ENCODE measurements around the gene TRAF3.

The TRAF3 gene

DNA sequence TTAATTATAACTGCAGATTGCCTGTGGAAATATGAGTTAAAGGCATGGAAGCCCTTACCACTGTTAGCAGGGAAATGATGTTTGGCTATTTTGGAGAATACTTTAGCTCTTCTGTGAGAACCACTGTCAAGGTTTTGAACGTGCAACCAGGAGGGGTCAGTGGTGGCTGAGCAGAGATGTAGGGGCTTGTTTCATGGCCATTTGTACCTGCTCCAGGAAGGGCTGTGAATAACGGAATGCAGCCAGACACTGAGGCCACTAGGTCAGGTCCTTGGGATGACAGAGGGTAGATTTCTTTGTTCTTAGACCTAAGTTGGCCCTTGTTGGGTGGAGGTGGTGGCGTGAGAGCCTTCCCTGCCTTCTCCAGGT is 8.3 kb downstream of the TRAF3 start:
- no peak for DNase-seq
- H3K9me3 ChIP-seq (ENCODE audit: insufficient read depth, low read length, severe bottlenecking) = no peaks in the 10 kb centered on the region
- peaks cover 96% of the 10 kb centered on the region for H3K79me2 ChIP-seq (ENCODE audit: insufficient read depth, low read length)
- H2AFZ ChIP-seq (ENCODE audit: low read depth, low read length) = no peak overlapping the region
- 0 out of 2 replicates have a peak, but pooled peaks cover 2% of the 10 kb centered on the region for H3K36me3 ChIP-seq (ENCODE audit: insufficient read depth, low read length)
- H3K27ac ChIP-seq (ENCODE audit: low read length) = no peak overlapping the region
- no peak overlapping the region for H3K4me3 ChIP-seq (ENCODE audit: low read depth in 1 of 2, low read length in 2 of 2)
- H3K27me3 ChIP-seq (ENCODE audit: insufficient read depth, low read length, poor library complexity) = no peaks in the 10 kb centered on the region
- ATAC-seq (ENCODE audit: insufficient read depth, low read depth) = no peak
- H3K9ac ChIP-seq (ENCODE audit: low read depth, low read length) = no peak overlapping the region
- H3K4me1 ChIP-seq (ENCODE audit: insufficient read depth, low read length) = peaks cover 7% of the 10 kb centered on the region; the same call in 1 of the 2 replicates
- TF ChIP-seq, protein P1, sequence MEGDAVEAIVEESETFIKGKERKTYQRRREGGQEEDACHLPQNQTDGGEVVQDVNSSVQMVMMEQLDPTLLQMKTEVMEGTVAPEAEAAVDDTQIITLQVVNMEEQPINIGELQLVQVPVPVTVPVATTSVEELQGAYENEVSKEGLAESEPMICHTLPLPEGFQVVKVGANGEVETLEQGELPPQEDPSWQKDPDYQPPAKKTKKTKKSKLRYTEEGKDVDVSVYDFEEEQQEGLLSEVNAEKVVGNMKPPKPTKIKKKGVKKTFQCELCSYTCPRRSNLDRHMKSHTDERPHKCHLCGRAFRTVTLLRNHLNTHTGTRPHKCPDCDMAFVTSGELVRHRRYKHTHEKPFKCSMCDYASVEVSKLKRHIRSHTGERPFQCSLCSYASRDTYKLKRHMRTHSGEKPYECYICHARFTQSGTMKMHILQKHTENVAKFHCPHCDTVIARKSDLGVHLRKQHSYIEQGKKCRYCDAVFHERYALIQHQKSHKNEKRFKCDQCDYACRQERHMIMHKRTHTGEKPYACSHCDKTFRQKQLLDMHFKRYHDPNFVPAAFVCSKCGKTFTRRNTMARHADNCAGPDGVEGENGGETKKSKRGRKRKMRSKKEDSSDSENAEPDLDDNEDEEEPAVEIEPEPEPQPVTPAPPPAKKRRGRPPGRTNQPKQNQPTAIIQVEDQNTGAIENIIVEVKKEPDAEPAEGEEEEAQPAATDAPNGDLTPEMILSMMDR (IDR thresholded peaks at IDR 0.05; ENCODE audit: borderline replicate concordance, extremely low read depth, low read length, poor library complexity, severe bottlenecking) = no peak
- TF ChIP-seq EZH2 (IDR thresholded peaks at IDR 0.05; ENCODE audit: borderline replicate concordance, low read depth, low read length, severe bottlenecking) = no peak
- no peak overlapping the region for H3K4me2 ChIP-seq (ENCODE audit: insufficient read depth, low read length)
- peaks cover 53% of the 10 kb centered on the region for H4K20me1 ChIP-seq (ENCODE audit: insufficient read depth, low read length)

DNA sequence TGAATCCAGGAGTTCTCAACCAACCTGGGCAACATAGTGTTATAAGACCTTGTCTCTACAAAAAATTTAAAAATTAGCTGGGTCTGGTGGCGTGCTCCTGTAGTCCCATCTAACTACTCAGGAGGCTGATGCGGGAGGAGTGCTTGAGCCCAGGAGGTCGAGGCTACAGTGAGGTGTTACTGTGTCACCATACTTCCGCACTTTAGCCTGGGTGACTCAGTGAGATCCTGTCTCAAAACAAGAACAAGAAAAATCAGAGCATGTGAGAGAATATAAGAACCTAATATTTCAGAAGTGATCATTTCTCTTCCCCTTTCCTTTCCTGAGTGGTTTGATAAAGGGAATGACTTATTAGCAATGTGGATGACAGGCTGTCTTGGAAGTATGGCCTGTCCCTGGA is 9.5 kb downstream of the TRAF3 start:
- H3K9ac ChIP-seq (ENCODE audit: low read depth, low read length) = no peak overlapping the region
- TF ChIP-seq EZH2 (IDR thresholded peaks at IDR 0.05; ENCODE audit: borderline replicate concordance, low read depth, low read length, severe bottlenecking) = no peak
- TF ChIP-seq, protein P1 (IDR thresholded peaks at IDR 0.05; ENCODE audit: borderline replicate concordance, extremely low read depth, low read length, poor library complexity, severe bottlenecking) = no peak
- H3K9me3 ChIP-seq (ENCODE audit: insufficient read depth, low read length, severe bottlenecking) = no peaks in the 10 kb centered on the region
- no peak overlapping the region for H3K27ac ChIP-seq (ENCODE audit: low read length)
- peaks cover 45% of the 10 kb centered on the region for H4K20me1 ChIP-seq (ENCODE audit: insufficient read depth, low read length)
- no peaks in the 10 kb centered on the region for H3K36me3 ChIP-seq (ENCODE audit: insufficient read depth, low read length)
- ATAC-seq (ENCODE audit: insufficient read depth, low read depth) (no peak), DNase-seq (no peak)
- H3K4me3 ChIP-seq (ENCODE audit: low read depth in 1 of 2, low read length in 2 of 2) = no peak overlapping the region
- no peaks in the 10 kb centered on the region for H3K4me1 ChIP-seq (ENCODE audit: insufficient read depth, low read length)
- peaks cover 96% of the 10 kb centered on the region for H3K79me2 ChIP-seq (ENCODE audit: insufficient read depth, low read length)
- H2AFZ ChIP-seq (ENCODE audit: low read depth, low read length) = no peak overlapping the region
- H3K27me3 ChIP-seq (ENCODE audit: insufficient read depth, low read length, poor library complexity) = no peaks in the 10 kb centered on the region
- no peak overlapping the region for H3K4me2 ChIP-seq (ENCODE audit: insufficient read depth, low read length)

DNA sequence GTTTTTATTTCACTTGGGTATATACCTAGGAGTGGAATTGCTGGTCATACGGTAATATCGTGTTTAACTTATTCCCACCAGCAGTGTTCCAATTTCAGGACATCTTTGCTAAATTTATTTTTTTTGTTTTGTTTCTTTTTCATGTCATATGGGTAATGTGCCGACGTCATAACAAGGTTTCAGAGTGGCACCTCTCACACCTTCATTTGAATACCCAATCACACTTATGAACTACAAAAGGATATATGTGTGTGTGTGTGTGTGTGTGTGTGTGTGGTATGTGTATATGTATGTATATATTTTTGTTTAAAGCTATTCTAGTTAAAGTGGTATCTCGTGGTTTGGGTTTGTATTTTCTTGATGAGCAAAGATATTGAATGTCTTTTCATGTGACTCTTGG is 12.1 kb downstream of the TRAF3 start:
- Histone ChIP-seq H3K79me2 (ENCODE audit: insufficient read depth, low read length) (peaks cover 98% of the 10 kb centered on the region), H3K4me2 (ENCODE audit: insufficient read depth, low read length) (no peak overlapping the region), H3K9ac (ENCODE audit: low read depth, low read length) (no peak overlapping the region), H3K4me3 (ENCODE audit: low read depth in 1 of 2, low read length in 2 of 2) (no peak overlapping the region), H3K27ac (ENCODE audit: low read length) (no peak overlapping the region), H4K20me1 (ENCODE audit: insufficient read depth, low read length) (peaks cover 44% of the 10 kb centered on the region), H3K9me3 (ENCODE audit: insufficient read depth, low read length, severe bottlenecking) (no peaks in the 10 kb centered on the region), H2AFZ (ENCODE audit: low read depth, low read length) (no peak overlapping the region), H3K36me3 (ENCODE audit: insufficient read depth, low read length) (0 out of 2 replicates have a peak, but pooled peaks cover 5% of the 10 kb centered on the region), H3K27me3 (ENCODE audit: insufficient read depth, low read length, poor library complexity) (no peaks in the 10 kb centered on the region), H3K4me1 (ENCODE audit: insufficient read depth, low read length) (no peaks in the 10 kb centered on the region)
- DNase-seq (no peak), ATAC-seq (ENCODE audit: insufficient read depth, low read depth) (no peak)
- TF ChIP-seq EZH2 (IDR thresholded peaks at IDR 0.05; ENCODE audit: borderline replicate concordance, low read depth, low read length, severe bottlenecking) = no peak
- TF ChIP-seq, protein P1 (IDR thresholded peaks at IDR 0.05; ENCODE audit: borderline replicate concordance, extremely low read depth, low read length, poor library complexity, severe bottlenecking) = no peak

Measured in DND-41 (cell line).